DMS 273 (cell line): ENCODE results near the gene UBE2J1.

Source experiments
- DNase-seq: peaks from one replicate; lab custom pipeline; 2025; ENCODE audit not compliant: unreplicated experiment; lab: John Stamatoyannopoulos, UW

UBE2J1 gene

GRCh38 chr6:89291256-89291819 lies 61.2 kb downstream of the UBE2J1 start:
- DNase-seq = peak; percentile 11

DNA sequence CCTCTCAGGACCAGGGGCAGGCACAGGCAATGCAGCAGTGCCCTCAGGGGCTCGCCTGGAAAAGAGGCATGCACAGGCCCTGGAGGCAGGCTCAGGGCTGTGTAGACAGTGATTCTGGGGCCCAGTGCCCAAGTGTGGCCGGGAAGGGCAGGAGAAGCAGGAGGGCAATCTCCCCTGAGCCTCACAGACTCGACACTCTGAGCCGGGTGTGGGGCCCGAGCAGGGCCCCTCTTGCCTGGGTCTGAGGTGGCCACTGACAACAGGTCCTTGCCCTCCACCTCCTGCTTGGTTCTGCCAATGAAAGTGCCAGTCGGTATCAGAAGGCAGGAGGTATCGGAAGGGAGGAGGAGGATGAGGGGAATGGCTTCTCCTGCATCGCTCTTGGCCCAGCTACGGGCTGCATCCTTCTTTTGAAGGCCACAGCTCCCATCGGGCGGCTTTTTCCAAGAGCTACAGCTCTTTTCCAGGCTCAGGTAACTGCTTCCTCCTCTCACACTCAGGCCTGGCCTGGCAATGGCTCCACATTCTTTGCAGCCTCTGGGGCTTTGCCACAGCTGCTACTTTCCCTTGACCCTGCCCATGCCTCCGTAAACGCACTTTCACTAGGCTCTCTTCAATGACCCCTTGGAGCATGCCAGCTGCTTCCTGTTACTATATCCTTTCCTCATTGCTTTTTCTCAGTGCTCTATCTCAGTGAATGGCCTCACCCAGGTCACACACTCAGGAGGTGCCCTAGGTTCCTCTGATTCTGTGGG lies 61.9 kb downstream of the UBE2J1 start:
- DNase-seq = no peak

DNA sequence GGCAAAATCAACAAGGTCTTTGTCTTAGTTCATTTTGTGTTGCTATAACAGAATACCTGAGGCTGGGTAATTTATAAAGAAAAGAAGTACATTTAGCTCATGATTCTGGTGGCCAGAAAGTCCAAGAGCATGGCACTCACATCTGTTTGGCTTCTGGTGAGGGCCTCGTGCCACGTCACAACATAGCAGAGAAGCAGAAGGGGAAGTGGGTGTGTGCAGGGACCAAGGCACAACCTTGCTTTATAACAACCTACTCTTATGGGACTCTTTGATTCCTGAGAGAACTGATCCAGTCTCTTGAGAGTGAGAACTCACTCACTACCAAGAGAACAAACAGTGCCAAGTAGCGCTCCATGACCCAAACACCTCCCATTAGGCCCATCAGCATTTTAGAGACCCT lies 62.8 kb downstream of the UBE2J1 start:
- no peak for DNase-seq

- no peak for DNase-seq
Measured at GRCh38 chr6:89287351-89288028, 65.0 kb downstream of the UBE2J1 start.

GRCh38 chr6:89286516-89286915 lies 66.0 kb downstream of the UBE2J1 start:
- DNase-seq = no peak

DNA sequence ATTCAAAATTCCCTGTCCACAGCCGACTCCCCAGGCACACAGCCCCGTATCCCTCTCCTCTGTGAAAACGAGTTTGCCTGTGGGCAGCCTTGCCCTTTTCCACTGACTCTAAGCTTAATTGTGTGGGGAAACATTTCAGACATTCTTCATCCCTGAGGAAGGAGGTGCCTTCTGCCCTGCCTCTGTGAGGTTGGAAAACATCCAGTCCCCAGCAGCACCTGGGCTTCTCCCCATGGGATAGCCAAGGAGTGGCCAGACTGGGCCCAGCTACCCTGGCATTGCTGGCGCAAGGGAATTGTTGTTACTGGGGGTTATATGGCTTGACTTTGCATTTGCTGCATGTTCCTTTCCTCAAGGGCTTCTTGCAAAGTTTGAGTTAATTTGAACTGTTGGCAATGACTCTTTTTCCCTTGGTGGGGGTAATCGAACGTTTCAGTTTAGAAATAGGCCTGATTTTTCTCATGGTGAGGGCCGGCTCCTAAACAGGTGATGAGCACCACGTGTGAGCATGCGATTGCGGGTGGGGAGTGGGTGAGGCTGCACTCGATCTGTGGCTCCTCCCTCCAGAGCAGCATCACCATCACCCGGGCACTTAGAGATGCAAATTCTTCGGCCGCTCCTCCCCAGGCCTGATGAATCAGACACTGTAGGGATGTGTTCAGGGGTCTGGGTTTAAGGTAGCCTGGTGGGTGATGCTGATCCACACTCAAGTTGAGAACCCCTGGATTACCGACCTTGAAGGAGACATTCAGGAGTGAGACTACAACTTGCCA lies 67.4 kb downstream of the UBE2J1 start:
- no peak for DNase-seq

- DNase-seq = no peak
Measured at GRCh38 chr6:89284081-89284480, 68.4 kb downstream of the UBE2J1 start.

DNA sequence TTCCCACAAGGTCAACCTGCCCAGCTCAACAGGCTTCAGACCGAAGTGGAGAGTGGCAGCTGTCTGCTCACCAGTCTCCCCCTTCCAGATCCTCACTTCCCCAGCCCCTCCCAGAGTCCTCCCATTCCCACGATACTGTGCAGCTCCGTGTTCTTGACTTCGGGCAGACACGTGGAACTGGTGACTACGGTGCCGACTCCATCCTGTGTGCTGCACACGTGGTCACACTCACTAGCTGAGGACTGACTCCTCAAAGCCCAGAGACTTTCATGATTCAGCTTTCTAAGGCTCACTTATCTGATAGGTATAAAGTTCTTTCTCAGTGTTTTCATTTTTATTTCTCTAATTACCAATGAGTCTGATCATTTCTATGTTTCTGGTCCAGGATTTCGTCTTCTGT lies 69.8 kb downstream of the UBE2J1 start:
- no peak for DNase-seq

DNA sequence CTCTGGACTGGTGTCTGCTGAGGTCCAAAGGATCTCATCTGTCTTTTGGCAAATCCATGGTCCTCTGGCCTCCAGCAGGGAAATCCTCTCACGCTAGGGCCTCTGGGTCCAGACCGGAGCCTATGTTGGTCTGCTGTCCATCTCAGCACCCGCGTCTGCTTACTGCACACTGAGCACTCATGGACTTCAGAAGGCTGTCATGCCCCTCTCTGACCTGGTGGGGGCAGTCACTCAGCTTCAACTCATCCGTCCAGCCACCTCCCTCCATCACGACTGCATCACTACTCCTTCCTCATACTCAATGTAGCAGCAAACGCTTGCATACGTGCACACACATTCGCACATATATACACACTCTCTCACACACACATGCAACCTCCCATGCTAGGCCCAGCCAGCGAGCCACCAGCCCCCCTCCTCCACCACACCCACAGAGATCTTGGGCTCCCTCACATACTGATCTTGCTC lies 70.7 kb downstream of the UBE2J1 start:
- peak; percentile 63 for DNase-seq

DNA sequence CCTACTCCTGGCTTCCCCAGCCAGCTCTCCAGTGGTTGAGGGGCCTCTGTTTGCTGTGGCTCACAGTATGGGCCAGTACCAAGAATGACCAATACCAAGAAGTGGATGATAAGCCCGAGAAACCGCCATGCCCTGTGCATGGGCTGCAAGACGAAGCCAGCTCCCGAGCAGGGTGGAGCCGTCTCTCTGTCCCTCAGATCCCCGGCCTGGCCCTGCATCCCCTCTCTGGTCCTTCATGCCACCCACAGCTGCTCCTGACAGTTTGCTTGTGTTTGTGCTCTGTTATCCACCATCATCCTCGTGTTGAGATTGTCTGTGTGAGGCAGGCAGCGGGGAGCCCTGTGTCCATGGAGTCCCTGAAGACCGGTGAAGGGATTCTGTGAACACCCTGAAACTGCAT lies 73.6 kb downstream of the UBE2J1 start:
- no peak for DNase-seq
